ENCODE measurements around the gene DIP2C.

- no peak for TF ChIP-seq CTCF (conservative IDR thresholded peaks at IDR 0.05 in 1 of 2, IDR thresholded peaks at IDR 0.05 in 1 of 2; ENCODE audit: extremely low read depth in 1 of 2, insufficient read depth in 1 of 2, low read depth in 1 of 2, low read length in 2 of 2)
- TF ChIP-seq EZH2 (IDR thresholded peaks at IDR 0.05; ENCODE audit: borderline replicate concordance, low read length) = no peak
Observed at GRCh38 chr10:435397-435796, 254.1 kb downstream of the DIP2C start.

All from mammary epithelial cell (primary cell).